GF-D8 (cell line): Measurements from ENCODE around the gene TMEM229B.

Experiments used
- DNase-seq: peaks from one replicate; lab custom pipeline; 2025; lab: John Stamatoyannopoulos, UW

Gene TMEM229B

DNA sequence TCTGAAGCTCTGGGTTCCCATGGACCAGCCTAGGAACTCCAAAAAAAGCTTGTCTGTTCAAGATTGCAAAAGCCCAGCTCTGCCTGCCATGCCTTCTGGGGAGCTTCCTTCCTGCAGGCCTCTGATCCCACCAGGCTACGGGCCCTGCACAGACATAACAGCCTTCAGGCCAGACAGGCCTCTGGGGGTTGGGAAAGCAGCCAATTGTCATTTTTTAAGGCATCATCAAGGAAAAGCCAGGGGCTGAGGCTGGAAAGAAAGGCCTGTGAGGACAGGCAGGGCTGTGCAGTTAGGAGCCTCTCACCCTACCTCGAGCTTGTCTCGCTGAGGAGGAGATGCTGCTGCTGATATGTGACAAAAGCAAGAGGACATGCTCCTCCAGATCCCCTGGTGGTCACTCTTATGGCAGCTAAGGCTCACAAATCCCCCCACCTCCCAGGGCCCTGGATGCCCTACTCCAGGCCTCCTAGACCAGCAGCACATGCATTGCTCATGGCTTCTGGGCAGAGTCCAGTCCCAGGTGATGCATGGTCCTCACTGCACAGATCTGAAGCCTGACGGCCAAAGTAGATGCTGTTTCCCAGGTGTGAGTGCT is 2.9 kb downstream of the TMEM229B start:
- no peak for DNase-seq

DNA sequence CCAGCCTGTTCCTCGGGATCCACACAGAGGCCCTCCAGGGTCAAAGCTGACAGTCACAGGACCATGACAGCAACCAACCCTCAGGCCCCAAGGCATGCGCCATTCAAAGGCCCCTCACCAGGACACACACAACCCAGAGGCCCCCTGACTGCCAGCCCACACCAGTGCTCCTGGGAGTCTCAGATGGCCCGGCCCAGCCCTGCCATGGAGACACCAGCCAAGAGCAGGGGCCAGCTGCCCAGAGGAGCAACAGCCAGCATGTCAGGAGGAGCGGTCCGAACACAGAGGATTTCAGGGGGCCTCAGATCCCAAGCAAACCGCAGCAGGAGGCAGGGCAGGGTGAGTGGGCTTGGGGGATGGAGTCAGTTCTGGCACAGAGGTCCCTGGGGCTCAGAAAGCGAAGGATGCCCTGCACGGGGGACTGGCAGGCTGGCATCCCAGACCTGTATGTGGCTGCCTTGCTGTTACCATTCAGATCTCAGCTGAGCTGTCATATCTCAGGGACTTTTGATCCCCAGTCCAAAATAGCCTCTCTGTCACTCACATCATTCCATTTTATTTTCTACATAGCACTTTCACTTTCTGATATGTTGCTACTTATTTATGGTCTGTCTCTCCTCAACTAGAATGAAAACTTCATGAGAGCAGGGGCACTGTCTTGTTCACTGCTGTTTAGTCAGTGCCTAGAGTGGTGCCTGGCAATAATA is 4.8 kb downstream of the TMEM229B start:
- no peak for DNase-seq

DNA sequence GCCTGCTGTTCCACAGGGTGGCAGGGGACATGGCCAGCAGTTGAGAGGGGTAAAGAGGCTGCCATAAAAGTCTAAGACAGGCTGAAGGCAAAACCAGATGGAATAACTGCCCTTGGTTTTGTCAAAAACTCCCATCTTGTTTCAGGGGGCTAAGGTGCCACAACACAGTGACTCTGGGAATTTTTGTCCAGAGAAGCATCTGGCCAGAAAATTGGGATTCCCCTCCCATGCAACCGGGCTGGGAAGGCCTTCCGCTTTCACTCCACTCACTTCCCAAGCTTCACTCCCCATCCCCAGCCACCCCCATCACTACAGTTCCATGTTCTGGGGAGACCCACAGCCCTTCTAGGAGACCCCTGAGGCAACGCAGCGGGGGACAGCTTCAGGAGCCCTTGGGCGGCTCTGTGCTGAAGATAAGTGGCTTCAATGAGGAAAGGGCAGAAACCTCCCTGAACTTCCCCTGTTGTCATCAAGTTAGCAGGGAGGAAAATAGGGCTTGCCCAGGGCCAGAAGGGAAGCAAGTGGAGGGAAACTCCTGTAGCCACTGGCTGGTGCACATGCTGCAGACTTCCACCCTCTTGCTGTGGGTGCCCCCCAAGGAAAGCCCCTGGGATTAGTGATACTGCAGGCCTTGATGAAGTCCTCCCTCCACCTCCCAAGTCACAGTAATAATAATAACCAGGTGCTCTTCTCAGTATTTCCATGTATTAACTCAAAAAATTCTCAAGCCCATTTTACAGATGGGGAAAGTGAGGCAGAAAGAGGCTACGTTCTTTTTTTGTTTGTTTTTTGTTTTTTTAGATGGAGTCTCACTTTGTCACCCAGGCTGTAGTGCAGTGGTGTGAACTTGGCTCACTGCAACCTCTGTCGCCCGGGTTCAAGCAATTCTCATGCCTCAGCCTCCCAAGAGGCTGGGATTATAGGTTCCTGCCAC is 6.0 kb downstream of the TMEM229B start:
- no peak for DNase-seq

- no peak for DNase-seq
Measured at GRCh38 chr14:67480011-67480410, 8.5 kb downstream of the TMEM229B start.

DNA sequence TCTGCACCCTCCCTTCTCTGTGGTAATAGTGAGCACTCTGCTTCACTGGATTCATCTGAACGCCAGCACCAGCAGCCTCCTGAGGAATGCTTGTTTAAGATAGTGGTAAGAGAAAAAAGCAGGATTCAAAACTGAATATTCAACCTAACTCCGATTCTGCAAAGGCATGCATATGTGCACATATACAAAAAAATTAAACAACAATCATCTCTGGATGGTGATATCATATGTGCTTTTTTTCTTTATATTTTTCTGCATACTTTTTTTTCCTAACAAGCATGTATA is 9.8 kb downstream of the TMEM229B start:
- no peak for DNase-seq

GRCh38 chr14:67477926-67478799 is 10.4 kb downstream of the TMEM229B start:
- DNase-seq, result no peak

GRCh38 chr14:67474366-67474765 is 14.2 kb downstream of the TMEM229B start:
- DNase-seq, result no peak

- DNase-seq, result no peak
Measured at GRCh38 chr14:67473290-67474082, 15.0 kb downstream of the TMEM229B start.

DNA sequence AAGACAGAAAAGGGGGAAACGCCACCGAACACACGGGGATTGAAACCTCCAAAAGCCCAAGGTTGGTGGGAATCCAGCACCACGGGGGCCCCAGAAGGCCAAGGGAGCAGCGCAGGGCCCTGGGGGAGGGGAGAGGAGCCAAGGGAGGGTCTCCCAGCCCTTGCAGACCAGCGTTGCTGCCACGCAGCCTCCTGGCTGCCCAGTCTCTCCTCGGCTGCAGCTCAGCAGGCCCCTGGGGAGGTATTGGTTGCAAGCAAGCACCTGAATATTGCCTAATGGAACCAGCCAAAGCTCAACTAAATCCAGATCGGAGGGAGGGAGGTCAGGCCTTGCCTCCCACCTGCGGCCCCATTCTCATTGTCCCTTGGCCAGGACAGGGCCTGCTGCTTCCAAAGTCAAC is 15.8 kb downstream of the TMEM229B start:
- no peak for DNase-seq

- DNase-seq, result no peak
Measured at GRCh38 chr14:67469954-67470353, 18.6 kb downstream of the TMEM229B start.

- DNase-seq, result no peak
Measured at GRCh38 chr14:67468378-67468730, 20.2 kb downstream of the TMEM229B start.

GRCh38 chr14:67467134-67467533 is 21.4 kb downstream of the TMEM229B start:
- DNase-seq, result no peak

GRCh38 chr14:67464879-67465278 is 23.6 kb downstream of the TMEM229B start:
- DNase-seq, result no peak

- DNase-seq, result no peak
Measured at GRCh38 chr14:67464377-67464776, 24.1 kb downstream of the TMEM229B start.

DNA sequence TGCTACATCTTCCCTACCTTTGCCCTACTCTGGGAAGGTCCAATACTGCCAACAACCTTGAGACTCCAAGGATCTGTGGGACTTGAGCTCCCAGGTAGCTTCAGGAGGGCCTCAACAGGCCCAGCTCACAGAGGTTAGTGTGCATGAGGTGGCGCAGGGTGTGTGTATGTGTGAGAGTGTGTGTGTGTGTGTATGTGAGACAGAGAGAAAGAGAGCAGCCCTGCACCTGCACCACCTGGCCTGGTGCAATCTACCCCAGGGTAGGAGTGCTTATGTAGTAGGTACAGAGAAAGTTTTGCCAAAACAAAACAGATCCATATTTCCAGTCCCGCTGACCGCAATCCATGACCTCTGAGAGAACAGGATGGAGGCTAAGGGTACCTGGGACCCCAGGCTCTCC is 24.6 kb downstream of the TMEM229B start:
- no peak for DNase-seq

- DNase-seq, result no peak
Measured at GRCh38 chr14:67461996-67462395, 26.5 kb downstream of the TMEM229B start.

GRCh38 chr14:67461341-67461985 is 27.1 kb downstream of the TMEM229B start:
- DNase-seq, result no peak

GRCh38 chr14:67459336-67459735 is 29.2 kb downstream of the TMEM229B start:
- DNase-seq, result no peak

DNA sequence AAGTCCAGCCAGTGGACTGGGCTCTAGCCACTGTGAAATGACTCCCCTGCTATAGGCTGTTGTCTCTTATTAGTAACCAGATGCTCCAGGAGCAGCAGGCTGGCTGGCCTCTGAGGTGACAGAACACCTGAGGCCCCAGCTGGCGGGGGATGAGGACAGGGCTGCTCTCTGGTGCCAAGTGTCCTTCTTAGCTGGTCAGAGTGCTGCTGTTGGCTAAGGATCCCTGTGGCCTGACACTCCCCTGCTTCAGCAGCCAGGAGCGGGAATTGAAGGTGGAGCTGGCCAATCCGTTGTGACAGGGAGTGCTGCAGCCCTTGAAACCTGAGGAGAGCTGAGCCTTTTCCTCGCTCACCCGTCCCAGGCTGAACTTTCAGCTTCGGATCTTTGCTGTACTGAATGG is 30.7 kb downstream of the TMEM229B start:
- no peak for DNase-seq

- DNase-seq, result no peak
Measured at GRCh38 chr14:67456732-67457131, 31.8 kb downstream of the TMEM229B start.
